ENCODE data around the gene PKP1.

The PKP1 gene

DNA sequence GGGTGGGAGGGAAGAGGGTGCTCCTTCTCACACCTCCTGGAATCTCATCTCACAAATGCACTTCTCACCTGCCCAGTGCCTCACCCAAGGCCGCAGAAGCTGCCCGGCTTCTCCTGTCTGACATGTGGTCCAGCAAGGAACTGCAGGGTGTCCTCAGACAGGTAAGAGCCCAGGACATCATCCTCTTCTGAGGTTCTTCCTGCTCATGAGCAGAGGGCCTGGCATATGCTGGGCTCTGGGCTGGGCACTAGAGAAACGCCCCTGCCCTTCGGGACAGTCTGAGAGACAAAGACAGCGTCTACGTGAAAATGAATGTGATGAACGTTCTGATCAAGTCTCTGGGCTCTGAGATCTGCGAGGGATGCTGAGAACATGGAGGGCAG, 42.4 kb downstream of the PKP1 start:
- TF ChIP-seq ZNF565 (CRISPR knock-in tag; conservative IDR thresholded peaks at IDR 0.05; ENCODE audit: low read depth) (no peak), ZFP30 (CRISPR knock-in tag; IDR thresholded peaks at IDR 0.05) (no peak), ESRRG (CRISPR knock-in tag; IDR thresholded peaks at IDR 0.05) (no peak), RARB (CRISPR knock-in tag; IDR thresholded peaks at IDR 0.05) (no peak), TOX (CRISPR knock-in tag; IDR thresholded peaks at IDR 0.05; ENCODE audit: borderline replicate concordance) (no peak), ZC3H10 (CRISPR knock-in tag; IDR thresholded peaks at IDR 0.05) (no peak), OSR1 (CRISPR knock-in tag; IDR thresholded peaks at IDR 0.05) (no peak)
- no peak for ATAC-seq

DNA sequence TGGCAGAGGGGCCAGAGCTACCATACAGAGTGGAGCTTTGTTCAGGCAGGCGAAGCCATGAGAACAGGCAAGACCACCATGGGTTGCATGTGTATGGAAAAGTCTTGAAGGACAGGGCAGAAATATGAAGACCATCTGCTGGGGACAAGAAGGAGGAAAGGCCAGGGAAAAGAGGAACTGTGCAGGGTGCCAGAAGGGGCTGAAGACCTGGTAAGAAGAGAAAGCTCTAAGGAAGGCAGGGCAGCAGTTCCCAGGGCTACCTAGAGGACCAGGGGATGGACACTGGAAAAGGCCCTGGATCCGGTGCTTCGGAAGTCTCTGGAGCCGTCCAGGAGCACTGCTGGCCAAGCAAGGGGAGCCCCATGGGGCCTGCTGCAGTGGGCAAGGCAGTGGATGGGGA, 43.4 kb downstream of the PKP1 start:
- no peak for TF ChIP-seq ISL1 (CRISPR knock-in tag; IDR thresholded peaks at IDR 0.05)
- no peak for TF ChIP-seq ZNF565 (CRISPR knock-in tag; conservative IDR thresholded peaks at IDR 0.05; ENCODE audit: low read depth)
- TF ChIP-seq GLIS3 (CRISPR knock-in tag; IDR thresholded peaks at IDR 0.05) = no peak
- no peak for TF ChIP-seq BACH2 (CRISPR knock-in tag; IDR thresholded peaks at IDR 0.05; ENCODE audit: borderline replicate concordance)
- TF ChIP-seq, protein P1, sequence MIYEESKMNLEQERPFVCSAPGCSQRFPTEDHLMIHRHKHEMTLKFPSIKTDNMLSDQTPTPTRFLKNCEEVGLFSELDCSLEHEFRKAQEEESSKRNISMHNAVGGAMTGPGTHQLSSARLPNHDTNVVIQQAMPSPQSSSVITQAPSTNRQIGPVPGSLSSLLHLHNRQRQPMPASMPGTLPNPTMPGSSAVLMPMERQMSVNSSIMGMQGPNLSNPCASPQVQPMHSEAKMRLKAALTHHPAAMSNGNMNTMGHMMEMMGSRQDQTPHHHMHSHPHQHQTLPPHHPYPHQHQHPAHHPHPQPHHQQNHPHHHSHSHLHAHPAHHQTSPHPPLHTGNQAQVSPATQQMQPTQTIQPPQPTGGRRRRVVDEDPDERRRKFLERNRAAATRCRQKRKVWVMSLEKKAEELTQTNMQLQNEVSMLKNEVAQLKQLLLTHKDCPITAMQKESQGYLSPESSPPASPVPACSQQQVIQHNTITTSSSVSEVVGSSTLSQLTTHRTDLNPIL (CRISPR knock-in tag; IDR thresholded peaks at IDR 0.05; ENCODE audit: low read depth) = no peak
- no peak for TF ChIP-seq RARB (CRISPR knock-in tag; IDR thresholded peaks at IDR 0.05)
- no peak for ATAC-seq

DNA sequence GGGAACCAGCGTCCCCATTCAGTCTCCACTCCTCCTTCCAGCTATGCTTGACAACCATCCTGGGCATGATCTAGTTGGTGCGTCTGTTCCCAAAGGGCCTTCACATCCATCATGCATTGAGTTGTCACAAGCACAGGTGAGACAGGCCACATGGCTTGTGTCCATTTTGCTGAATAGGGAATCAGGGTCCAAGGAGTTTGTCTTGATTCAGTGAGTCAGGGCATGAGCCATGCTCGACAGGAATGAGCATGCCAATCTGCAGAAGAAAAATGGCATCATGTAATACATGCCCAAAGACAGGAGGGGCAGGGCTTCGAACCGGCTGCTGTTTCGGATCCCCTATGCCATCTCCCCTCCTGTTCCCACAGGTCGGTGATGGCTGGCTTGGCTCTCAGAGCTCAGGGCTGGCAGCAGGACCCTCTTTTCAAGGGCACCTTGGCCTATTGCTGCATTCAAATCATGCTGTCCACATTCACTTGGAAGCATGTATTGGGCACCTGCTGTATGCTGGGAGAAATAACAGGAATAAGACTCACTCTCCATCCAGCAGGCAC, 44.5 kb downstream of the PKP1 start:
- TF ChIP-seq ARNTL (CRISPR knock-in tag; IDR thresholded peaks at IDR 0.05; ENCODE audit: borderline replicate concordance, low read depth) (no peak), ESRRG (CRISPR knock-in tag; IDR thresholded peaks at IDR 0.05) (no peak), ZFP3 (CRISPR knock-in tag; IDR thresholded peaks at IDR 0.05) (no peak), OSR1 (CRISPR knock-in tag; IDR thresholded peaks at IDR 0.05) (no peak)
- TF ChIP-seq, protein P2, sequence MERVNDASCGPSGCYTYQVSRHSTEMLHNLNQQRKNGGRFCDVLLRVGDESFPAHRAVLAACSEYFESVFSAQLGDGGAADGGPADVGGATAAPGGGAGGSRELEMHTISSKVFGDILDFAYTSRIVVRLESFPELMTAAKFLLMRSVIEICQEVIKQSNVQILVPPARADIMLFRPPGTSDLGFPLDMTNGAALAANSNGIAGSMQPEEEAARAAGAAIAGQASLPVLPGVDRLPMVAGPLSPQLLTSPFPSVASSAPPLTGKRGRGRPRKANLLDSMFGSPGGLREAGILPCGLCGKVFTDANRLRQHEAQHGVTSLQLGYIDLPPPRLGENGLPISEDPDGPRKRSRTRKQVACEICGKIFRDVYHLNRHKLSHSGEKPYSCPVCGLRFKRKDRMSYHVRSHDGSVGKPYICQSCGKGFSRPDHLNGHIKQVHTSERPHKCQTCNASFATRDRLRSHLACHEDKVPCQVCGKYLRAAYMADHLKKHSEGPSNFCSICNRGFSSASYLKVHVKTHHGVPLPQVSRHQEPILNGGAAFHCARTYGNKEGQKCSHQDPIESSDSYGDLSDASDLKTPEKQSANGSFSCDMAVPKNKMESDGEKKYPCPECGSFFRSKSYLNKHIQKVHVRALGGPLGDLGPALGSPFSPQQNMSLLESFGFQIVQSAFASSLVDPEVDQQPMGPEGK (CRISPR knock-in tag; IDR thresholded peaks at IDR 0.05; ENCODE audit: borderline replicate concordance) = no peak
- TF ChIP-seq, protein P1 (CRISPR knock-in tag; IDR thresholded peaks at IDR 0.05; ENCODE audit: low read depth) = no peak

DNA sequence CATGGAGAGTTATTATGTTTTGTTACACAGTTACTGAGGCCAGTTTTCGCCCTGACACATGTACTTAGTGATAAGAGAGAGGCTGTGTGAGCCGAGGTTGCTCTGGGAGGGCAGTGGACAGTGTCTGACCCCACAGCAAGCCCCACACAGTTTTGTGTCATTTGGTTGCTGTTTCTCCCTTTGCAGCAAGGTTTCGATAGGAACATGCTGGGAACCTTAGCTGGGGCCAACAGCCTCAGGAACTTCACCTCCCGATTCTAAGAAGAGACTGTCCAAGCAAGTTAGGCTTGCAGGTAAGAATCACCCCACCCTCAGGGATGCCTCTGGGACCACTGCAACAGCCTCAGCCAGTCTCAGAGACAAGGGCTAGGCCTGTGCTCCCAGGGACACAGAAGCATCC, 45.3 kb downstream of the PKP1 start:
- ATAC-seq = no peak
- TF ChIP-seq PPARA (CRISPR knock-in tag; IDR thresholded peaks at IDR 0.05; ENCODE audit: borderline replicate concordance) (no peak), GLIS3 (CRISPR knock-in tag; IDR thresholded peaks at IDR 0.05) (no peak), ZNF565 (CRISPR knock-in tag; conservative IDR thresholded peaks at IDR 0.05; ENCODE audit: low read depth) (no peak), ESRRG (CRISPR knock-in tag; IDR thresholded peaks at IDR 0.05) (no peak), OSR1 (CRISPR knock-in tag; IDR thresholded peaks at IDR 0.05) (no peak), ZNF70 (CRISPR knock-in tag; IDR thresholded peaks at IDR 0.05) (no peak), ZFP3 (CRISPR knock-in tag; IDR thresholded peaks at IDR 0.05) (no peak), ZFP30 (CRISPR knock-in tag; IDR thresholded peaks at IDR 0.05) (no peak), CSDC2 (CRISPR knock-in tag; IDR thresholded peaks at IDR 0.05) (no peak)
- TF ChIP-seq, protein P3, sequence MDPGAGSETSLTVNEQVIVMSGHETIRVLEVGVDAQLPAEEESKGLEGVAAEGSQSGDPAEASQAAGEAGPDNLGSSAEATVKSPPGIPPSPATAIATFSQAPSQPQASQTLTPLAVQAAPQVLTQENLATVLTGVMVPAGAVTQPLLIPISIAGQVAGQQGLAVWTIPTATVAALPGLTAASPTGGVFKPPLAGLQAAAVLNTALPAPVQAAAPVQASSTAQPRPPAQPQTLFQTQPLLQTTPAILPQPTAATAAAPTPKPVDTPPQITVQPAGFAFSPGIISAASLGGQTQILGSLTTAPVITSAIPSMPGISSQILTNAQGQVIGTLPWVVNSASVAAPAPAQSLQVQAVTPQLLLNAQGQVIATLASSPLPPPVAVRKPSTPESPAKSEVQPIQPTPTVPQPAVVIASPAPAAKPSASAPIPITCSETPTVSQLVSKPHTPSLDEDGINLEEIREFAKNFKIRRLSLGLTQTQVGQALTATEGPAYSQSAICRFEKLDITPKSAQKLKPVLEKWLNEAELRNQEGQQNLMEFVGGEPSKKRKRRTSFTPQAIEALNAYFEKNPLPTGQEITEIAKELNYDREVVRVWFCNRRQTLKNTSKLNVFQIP (CRISPR knock-in tag; IDR thresholded peaks at IDR 0.05; ENCODE audit: borderline replicate concordance, low read depth) = no peak

More for the DNA sequence above, 44.5 kb downstream of the PKP1 start:
- ATAC-seq = no peak

DNA sequence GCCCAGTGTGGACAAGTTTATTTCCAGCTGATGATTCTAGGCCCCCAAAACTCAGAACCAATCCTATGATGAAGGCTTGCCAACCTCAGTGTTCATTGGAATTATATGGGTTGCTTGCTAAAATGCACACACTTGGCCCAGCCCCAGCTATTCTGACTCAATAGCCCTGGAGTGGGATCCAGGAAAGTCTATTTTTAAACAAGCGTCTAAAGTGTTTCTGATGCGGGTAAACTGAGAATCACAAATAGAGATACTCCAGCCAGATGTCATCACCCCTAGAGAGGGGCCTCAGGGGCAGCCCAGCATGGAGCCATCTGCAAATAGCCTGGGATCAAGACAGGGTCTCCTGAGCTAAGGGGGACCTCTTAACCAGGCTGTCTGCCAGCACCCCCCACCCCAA, 46.0 kb downstream of the PKP1 start:
- TF ChIP-seq GLIS3 (CRISPR knock-in tag; IDR thresholded peaks at IDR 0.05) = no peak
- TF ChIP-seq ARNTL (CRISPR knock-in tag; IDR thresholded peaks at IDR 0.05; ENCODE audit: borderline replicate concordance, low read depth) = no peak
- TF ChIP-seq ESRRG (CRISPR knock-in tag; IDR thresholded peaks at IDR 0.05) = no peak
- ATAC-seq = no peak

DNA sequence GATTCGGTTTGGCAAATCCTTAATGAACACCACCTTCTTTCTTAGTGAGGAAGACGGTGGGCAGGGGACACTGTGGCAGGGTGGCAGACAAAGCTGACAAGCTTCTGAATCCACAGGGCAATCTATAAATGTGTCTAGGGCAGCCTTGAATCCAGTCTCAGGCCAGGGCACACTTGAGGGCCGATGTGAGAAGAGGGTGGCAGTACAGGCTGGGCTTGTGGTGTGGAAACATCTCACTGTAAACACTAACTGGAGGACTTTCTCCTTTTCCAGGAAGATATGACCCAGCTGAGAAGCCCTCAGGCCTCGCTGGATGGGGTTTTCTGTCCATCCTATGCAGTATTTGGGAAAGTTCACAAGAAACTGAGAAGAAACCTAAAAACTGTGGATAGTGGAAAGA, 46.5 kb downstream of the PKP1 start:
- ATAC-seq = no peak; the same call in 2 of the 3 replicates
- TF ChIP-seq BACH2 (CRISPR knock-in tag; IDR thresholded peaks at IDR 0.05; ENCODE audit: borderline replicate concordance) = no peak
- no peak for TF ChIP-seq OSR1 (CRISPR knock-in tag; IDR thresholded peaks at IDR 0.05)
- no peak for TF ChIP-seq ZNF70 (CRISPR knock-in tag; IDR thresholded peaks at IDR 0.05)
- no peak for TF ChIP-seq TOX (CRISPR knock-in tag; IDR thresholded peaks at IDR 0.05; ENCODE audit: borderline replicate concordance)
- TF ChIP-seq ZFP30 (CRISPR knock-in tag; IDR thresholded peaks at IDR 0.05) = no peak
- TF ChIP-seq ZNF8 (CRISPR knock-in tag; IDR thresholded peaks at IDR 0.05) = no peak
- TF ChIP-seq ZFP3 (CRISPR knock-in tag; IDR thresholded peaks at IDR 0.05) = no peak
- no peak for TF ChIP-seq SNAI2 (CRISPR knock-in tag; IDR thresholded peaks at IDR 0.05)
- no peak for TF ChIP-seq GLIS3 (CRISPR knock-in tag; IDR thresholded peaks at IDR 0.05)
- TF ChIP-seq CSDC2 (CRISPR knock-in tag; IDR thresholded peaks at IDR 0.05) = no peak
- TF ChIP-seq PPARA (CRISPR knock-in tag; IDR thresholded peaks at IDR 0.05; ENCODE audit: borderline replicate concordance) = no peak
- no peak for TF ChIP-seq ZC3H10 (CRISPR knock-in tag; IDR thresholded peaks at IDR 0.05)
- TF ChIP-seq ISL1 (CRISPR knock-in tag; IDR thresholded peaks at IDR 0.05) = no peak

Data from SK-N-SH treated with all-trans-retinoic acid at 6 μM for 48 hours (cell line).